GM21515 (cell line): Measurements from ENCODE around the gene EMX2.

Experiments used
- ATAC-seq: cut with Tn5 transposase; IDR thresholded peaks from one replicate; pipeline ENCODE4 v1.9.1; 2021; ENCODE audit not compliant: unreplicated experiment

The EMX2 gene

DNA sequence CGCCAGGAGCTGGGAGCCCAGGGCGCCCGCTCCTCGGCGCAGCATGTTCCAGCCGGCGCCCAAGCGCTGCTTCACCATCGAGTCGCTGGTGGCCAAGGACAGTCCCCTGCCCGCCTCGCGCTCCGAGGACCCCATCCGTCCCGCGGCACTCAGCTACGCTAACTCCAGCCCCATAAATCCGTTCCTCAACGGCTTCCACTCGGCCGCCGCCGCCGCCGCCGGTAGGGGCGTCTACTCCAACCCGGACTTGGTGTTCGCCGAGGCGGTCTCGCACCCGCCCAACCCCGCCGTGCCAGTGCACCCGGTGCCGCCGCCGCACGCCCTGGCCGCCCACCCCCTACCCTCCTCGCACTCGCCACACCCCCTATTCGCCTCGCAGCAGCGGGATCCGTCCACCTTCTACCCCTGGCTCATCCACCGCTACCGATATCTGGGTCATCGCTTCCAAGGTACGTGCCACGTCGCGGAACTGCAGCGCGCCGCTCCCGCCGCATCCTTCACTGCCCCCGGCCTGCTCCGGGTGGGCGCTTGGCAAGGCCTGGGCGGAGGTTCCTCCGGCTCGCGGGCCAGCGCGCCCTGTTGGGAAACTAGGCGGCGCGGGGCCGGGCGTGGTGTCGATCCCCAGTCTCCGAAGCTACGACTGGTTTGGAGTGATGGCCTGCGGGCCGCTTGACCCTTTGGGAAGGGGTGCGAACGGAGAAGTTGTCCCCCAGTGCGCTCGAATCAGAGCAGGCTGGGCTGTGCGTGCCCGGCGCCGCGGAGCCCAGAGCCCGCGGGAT lies 868 bp downstream of the EMX2 start:
- ATAC-seq = no peak

DNA sequence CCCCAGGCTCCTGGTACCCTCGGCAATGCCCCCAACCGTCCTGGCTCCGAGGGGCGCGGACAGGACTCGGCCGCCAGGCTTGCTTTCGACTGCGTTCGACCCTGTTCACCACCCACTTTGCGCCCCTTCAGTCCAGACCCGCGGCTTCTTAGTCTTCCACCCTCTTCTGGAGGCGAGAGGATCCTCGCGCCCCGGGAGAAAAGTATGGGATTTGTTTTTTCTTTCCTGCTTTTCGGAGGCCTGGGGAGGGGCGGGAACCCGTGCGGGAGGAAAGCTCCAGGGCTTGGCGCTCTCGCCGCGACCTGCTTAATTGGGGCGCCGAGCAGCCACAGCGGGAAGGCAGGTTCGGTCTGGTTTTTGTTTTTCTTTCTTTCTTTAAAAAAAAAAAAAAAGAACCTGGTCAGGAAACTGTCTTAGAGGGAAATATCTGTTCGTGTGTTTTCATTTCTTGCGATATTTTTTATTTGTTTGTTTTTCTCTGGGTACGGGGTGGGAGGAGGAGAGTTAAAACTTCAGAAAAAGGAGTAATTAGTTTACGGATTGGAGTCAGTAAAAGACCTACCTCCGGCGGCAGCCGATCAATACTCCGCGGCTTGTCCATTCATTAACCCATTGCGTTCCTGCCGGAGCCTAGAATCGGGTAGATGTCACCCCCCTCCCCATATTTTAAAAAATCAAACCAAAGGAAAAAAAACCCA lies 1.6 kb downstream of the EMX2 start:
- ATAC-seq = no peak

DNA sequence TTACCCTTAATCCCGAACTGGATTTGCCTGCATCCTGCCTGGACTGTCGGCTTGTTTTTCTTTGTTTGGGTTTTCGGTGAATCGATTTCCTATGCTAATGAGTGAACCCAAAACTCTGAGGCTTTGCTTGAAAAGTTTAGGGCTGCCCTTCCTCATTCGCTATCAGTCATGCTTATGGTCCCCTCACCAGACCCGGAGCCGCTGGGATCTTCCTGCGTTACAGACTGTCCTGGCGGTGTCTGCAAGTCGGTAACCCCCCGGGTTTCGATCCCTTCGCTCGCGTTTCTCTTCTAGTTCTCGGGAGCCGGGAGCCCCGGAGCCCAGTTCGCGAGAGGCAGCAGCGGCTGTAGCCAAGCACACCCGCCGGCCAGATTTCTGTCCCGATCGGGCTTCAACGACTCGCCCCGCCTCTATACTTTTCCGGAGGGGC lies 2.2 kb downstream of the EMX2 start:
- ATAC-seq = no peak

DNA sequence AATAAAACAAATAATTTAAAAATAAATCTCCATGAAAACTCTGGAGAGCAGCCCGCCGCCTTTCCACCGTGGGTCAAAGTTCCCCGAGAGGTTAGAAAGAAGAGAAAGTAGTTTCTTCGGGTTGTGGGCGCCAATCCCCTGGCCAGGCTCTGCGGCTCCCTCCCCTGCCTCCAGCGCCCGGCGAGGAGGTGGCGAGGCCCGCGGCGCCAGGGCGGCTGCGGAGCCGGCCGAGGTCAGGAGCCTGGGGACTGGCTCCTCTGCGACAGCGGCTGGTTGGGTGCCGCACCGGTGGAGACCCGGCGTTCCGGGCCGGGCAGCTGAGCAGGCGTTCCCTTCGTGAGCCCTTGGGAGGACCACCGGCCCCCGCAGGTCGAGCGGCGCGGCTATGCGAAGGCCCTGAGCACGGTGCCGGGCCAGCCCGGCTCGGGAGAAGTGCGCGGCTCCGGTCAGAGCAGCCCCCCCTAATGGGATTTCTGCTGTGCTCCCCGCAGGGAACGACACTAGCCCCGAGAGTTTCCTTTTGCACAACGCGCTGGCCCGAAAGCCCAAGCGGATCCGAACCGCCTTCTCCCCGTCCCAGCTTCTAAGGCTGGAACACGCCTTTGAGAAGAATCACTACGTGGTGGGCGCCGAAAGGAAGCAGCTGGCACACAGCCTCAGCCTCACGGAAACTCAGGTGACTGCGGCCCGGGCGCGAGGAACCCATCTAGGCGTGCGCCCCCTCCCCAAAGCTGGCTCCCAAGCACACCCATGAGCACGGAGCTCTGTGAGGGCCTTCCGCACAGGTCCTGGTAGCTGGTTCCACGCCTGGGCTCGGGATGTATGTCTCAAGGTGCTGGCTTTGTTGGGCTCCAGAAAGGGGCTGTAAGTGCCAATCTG lies 2.8 kb downstream of the EMX2 start:
- no peak for ATAC-seq

DNA sequence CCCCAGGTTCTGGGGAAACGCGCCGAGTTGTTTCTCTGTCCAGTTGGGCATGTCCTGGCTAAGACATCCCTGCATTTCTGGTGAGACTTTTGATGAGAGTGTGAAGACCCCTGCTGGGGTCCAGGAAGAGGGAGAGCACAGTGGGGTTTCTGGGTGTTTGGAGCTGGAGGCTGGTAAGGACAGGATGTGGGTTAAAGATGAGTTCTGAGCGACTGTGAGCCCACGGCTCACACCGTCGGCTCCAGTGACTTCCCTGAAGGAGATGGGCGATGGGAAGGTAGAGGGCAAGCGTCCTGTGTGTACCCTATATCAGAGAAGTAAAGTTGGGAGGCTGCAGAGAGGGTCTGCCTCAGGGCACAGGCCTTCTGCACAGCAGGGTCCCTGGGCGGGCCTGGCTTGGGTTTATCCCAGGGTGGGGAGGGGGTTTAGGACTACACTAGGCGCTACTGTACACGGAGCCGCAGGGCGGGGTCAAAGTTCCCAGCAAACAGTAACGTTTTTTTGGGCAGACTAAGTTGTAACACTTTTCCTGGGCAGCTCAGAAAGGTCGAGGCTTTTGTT lies 3.6 kb downstream of the EMX2 start:
- no peak for ATAC-seq

DNA sequence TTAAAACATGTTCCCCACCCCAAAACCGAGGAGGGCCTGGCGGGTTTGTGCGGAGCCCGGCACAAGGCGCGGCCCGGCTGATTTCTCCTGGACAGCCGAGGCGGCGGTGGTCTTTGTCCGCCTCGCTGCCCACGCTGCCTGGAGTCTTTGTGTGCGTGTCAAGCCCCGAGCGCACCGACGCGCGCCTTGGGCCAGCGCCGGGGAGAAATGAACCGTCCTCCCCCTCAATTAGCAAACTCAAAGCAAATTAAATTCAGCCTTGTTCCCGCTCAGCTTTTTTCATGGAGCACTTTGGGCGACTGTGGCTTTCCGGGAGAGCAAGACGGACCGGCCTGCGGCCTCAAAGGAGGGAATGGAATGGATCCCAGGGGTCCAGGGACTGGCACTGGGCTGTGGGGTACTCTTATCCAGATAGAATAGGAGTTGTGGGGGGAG lies 4.1 kb downstream of the EMX2 start:
- ATAC-seq = no peak

DNA sequence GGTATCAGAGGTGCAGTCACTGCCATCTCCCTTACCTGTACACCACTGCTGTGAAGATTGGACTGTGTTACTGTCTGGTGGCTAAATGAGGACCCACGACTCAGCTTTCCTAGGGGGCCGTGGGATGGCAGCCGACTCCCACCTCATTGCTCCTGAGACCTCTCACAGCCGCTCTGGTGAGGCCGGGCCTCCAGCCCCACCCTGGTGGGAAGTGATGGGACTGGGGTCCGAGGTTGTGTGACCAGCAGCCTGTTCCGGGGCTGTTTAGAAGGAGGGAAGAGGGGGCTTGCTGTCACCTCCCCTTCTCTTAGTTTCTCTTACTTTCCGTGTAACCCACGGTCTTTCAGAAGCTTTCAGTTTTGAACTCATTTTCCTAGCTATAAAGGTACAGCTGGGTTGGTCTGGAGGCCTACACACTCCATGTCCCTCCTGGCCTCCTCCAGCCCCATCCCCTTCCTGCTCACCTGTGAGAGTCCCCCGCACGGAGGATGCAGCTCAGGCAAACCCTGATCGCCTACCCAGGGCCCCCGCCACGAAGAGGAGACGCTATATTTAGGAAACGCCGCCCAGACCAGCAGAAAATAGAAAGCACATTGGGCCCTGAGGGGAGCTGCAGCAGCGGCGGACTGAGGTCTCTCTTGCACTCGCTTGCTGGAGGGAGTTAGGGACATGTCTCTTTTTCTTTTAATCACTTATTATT lies 4.6 kb downstream of the EMX2 start:
- no peak for ATAC-seq

DNA sequence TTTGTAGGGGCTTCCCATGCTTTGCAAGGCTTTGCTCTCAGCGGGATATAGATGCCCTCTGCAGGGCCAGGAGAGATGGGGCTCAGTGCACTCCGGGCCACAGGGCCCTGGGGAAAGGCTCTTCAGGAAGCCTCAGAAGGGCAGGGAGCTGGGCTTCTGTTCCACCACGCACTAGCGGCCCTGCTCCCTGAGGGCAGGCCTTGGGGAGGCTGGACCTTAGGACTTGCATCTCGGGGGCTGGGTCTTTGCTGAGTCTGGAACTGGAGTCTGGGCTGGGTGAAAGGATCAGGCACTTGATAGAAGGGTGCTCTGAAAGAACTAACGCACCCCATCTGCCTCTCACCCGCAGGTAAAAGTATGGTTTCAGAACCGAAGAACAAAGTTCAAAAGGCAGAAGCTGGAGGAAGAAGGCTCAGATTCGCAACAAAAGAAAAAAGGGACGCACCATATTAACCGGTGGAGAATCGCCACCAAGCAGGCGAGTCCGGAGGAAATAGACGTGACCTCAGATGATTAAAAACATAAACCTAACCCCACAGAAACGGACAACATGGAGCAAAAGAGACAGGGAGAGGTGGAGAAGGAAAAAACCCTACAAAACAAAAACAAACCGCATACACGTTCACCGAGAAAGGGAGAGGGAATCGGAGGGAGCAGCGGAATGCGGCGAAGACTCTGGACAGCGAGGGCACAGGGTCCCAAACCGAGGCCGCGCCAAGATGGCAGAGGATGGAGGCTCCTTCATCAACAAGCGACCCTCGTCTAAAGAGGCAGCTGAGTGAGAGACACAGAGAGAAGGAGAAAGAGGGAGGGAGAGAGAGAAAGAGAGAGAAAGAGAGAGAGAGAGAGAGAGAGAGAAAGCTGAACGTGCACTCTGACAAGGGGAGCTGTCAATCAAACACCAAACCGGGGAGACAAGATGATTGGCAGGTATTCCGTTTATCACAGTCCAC lies 5.4 kb downstream of the EMX2 start:
- ATAC-seq = no peak

DNA sequence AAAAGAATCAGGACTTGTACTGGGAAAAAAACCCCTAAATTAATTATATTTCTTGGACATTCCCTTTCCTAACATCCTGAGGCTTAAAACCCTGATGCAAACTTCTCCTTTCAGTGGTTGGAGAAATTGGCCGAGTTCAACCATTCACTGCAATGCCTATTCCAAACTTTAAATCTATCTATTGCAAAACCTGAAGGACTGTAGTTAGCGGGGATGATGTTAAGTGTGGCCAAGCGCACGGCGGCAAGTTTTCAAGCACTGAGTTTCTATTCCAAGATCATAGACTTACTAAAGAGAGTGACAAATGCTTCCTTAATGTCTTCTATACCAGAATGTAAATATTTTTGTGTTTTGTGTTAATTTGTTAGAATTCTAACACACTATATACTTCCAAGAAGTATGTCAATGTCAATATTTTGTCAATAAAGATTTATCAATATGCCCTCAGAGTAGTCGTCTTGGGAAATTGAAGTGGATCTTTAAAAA lies 6.6 kb downstream of the EMX2 start:
- no peak for ATAC-seq

DNA sequence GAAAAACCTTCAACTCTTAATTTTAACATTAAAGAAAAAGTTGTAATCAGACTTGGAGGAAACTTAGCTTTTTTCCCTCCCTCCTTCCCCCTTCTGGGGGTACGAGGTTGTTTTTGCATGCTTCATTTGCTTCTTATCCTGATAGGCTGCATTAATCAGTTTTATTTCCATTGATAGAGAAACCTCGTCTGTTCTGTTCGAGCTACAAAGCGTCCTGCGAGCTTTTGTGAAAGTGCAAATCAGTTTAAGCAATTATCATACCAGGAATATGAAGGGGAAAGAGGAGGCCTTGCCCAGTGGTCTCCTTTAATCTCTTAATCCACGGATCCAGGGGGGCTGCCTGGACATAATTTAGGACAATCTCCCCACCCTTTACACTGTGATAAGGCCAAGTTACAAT lies 7.5 kb downstream of the EMX2 start:
- no peak for ATAC-seq

DNA sequence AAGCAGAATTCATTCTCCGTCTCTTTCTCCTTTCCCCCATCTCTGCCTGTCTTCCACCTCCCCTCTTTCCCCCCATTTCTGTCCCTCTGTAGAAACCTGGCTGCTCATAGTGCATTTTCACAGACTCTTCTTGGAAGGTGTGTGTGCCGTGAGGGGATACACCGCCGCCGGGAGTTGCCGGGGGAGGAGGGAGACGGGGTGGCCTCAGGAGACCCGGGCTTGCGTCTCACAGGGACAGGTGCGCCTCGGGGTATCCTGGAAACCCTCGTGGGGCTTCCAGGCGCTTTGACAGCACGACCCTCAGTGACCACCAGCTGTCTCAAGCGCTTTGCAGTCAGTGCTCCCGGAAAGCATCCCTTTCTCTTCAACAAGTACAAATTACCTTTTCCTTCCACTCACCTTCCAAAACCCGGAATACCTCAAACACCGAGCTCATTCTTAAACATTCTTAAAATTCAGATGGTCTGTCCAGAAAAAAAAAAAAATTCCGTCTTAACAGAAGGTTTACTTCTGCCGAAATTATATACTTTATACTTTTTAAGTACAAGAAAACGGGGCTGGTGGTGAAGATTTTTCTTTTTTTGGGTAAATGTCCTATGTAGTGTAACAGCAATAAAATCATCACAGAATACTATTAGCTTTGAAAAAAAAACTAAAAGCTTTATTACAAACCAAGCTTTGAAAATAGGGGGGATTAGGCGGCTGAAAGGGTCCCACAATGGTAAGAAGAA lies 8.2 kb downstream of the EMX2 start:
- ATAC-seq = no peak

DNA sequence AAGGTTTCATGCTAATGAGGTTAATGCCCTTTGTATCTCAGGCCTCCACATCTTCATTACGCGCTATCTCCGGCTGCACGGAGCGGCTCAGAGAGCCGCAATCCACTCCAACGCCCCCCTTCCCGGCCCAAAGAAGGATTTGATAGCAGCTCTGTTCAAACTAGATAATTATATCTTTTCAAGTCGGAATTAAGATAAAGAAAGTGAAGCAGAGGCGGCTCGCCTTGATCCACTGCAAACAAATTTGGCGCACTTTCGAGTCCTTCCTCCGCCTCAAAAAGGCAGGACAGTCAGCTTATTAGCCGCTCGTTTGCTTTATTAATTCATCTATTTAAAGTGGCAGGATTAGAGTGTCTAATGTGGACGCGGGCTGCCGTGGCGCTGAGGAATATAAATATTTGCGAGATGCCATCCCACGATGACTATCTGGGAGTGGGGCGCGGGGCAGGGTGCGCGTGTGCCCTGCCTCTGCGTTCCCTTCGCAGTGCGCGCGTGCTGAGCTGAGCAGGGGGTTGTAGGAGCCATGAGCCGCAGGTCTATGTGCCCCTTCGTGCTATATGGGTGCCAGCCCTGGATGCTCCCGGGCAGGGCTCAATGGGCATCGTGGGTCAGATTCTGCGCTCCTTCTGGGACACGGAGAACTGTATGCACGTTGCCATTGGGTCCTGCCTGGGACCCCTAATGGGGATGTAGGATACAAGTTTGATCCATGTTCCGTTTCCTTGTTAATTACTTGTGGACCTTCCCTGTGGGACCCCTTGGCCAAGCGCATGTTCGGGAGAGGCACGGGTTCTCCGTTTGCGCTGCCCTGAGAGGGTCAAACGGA lies 9.0 kb downstream of the EMX2 start:
- ATAC-seq = no peak

DNA sequence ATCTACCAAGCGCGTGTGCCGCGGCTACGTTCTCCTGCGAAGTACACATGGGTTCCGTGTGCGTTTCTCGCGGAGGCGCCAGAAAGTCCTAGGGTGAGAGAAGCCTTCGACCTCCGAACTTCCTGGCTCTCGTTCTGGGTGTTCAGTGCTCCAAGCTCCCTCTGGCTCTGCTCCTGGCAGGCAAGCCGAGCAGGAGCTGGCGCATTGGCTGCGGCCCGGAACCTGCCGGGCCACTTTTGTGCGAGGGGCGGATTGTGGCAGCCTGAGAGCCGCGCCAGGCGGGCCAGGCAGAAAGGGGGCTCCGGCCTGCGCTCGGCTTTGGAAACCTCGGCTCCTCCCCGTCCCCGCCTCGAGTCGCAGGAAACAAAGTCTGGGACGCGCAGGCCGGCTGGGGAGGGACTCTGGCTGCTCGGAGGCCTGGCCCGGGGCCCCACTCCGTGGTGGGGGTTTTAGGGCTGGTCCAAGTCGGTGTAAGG lies 9.6 kb downstream of the EMX2 start:
- no peak for ATAC-seq

DNA sequence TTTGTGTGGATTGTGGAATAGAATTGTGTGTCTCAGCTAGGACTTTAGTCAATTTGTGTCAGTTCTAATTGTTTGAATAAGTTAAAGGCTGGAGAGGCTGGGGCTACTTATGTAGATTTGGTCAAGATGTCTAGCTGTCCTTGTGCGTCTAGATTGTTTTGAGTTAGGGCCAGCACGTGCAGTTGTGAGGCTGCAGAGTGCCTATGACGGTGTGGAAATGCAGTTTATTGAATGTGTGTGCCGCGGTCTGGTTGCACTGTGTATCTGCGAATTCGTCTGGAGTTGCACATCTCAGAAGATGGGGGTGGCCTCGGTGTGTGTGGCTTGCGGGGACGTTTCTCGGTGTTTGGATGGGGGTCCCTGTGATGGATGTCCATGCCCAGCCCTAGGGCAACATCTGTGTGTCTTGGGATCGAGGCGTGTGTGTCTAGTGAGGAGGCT lies 10.2 kb downstream of the EMX2 start:
- ATAC-seq = no peak

DNA sequence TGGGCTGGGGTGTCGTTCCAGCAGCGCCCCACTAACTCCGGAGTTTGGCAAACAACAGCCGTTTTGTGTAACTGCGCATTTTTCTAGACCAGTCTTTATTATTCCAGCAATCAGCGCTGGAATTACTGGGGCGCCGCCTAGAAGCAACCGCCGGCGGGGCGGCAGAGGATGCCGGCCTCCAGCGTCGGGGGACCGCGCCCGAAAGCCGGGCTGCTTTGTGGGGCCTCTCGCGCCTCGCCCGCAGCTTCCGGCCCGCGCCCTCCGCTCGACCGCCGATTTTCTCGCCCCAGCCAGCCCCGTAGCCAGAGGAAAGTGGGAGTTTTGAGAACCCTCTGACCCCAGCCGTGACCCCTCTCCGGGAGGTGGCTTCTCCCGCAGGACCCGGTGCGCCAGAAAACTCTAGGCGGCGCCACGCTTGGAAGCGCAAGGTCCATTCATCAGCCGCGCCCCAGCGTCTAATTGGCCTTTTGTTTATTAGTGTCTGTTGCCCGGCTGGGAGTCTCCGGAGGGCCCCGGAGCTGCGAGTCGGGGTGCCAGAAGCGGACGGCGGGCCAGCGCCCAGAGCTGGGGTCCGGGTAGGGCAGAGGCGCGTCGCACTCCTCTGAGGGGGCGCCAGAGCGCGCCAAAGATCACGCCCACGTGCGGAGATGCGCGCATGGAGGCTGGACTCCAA lies 10.7 kb downstream of the EMX2 start:
- ATAC-seq = no peak

DNA sequence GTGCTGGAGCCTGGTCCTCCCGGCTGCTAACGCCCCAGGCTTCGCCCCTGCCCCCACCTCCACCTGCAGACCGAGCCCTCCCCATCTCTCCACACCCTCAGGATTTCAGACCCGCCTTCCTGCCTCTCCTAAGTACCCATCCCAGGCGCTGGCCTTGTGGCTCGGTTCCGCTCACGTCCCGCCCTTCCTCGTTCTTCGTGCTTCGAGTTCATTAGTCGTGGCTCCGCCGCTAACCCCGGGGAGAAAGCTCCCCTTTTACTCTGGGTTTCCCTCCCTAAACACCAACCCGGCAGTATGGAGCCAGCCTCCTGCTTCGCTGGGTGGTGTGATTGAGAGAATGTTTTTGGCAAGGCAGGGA lies 11.2 kb downstream of the EMX2 start:
- no peak for ATAC-seq

DNA sequence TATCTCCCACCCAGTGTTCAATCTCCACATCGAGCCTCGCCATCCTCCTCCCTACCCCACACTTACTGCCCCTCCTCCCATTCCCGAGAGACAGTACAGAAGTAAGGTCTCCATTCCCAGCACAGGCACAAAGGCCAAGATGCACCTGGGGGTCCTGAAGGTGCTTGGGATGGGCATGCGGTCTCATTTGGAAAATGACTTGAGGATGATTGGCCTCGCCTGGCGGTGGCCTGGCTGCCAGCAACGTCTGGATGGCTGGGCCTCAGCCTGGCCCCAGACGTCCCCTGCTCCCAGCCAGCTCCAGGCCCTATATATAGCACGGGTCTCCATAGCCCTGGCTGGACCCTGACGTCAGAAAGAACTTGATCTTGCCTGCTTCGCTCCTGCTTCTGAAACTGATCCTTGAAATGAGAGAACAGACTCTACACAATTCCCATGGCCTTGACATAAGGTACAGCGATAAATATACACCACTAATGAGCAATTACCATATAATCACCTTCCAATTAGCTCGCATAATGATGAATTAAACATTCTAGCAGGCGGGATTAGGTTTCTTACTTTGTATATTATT lies 11.8 kb downstream of the EMX2 start:
- ATAC-seq = no peak
